ENCODE measurements around the gene C9orf50.
A peak's percentile ranks its signal among the peaks of the same experiment; 100 is the strongest.

The C9orf50 gene

GRCh38 chr9:129572517-129572916, 48.4 kb downstream of the C9orf50 start:
- H3K9me3 ChIP-seq (ENCODE audit: severe bottlenecking), result peaks cover 10% of the 10 kb centered on the region
- no peak for DNase-seq
- no peak overlapping the region for H3K4me3 ChIP-seq (ENCODE audit: low read depth, low read length)
- H3K36me3 ChIP-seq, result no peaks in the 10 kb centered on the region
- no peak for TF ChIP-seq CTCF (IDR thresholded peaks at IDR 0.05; ENCODE audit: low read depth, low read length)
- H3K27me3 ChIP-seq (ENCODE audit: insufficient read depth, low read depth, severe bottlenecking), result no peaks in the 10 kb centered on the region
- H3K27ac ChIP-seq, result no peak overlapping the region

- Histone ChIP-seq H3K27ac (no peak overlapping the region), H3K27me3 (ENCODE audit: insufficient read depth, low read depth, severe bottlenecking) (no peaks in the 10 kb centered on the region), H3K9me3 (ENCODE audit: severe bottlenecking) (peaks cover 10% of the 10 kb centered on the region), H3K4me3 (ENCODE audit: low read depth, low read length) (no peak overlapping the region), H3K36me3 (no peaks in the 10 kb centered on the region)
- no peak for DNase-seq
- no peak for TF ChIP-seq CTCF (IDR thresholded peaks at IDR 0.05; ENCODE audit: low read depth, low read length)
Measured at GRCh38 chr9:129572052-129572425, 48.9 kb downstream of the C9orf50 start.

- H3K27ac ChIP-seq, result no peak overlapping the region
Measured at GRCh38 chr9:129571298-129572051, 49.4 kb downstream of the C9orf50 start.

GRCh38 chr9:129570450-129571297, 50.2 kb downstream of the C9orf50 start:
- Histone ChIP-seq H3K36me3 (no peaks in the 10 kb centered on the region), H3K27ac (no peak overlapping the region; the same call in 1 of the 2 replicates), H3K4me3 (ENCODE audit: low read depth, low read length) (no peak overlapping the region), H3K9me3 (ENCODE audit: severe bottlenecking) (peaks cover 10% of the 10 kb centered on the region), H3K27me3 (ENCODE audit: insufficient read depth, low read depth, severe bottlenecking) (no peaks in the 10 kb centered on the region)
- TF ChIP-seq CTCF (IDR thresholded peaks at IDR 0.05; ENCODE audit: low read depth, low read length), result no peak
- DNase-seq, result no peak

More at GRCh38 chr9:129571298-129572051, 49.4 kb downstream of the C9orf50 start:
- no peak for TF ChIP-seq CTCF (IDR thresholded peaks at IDR 0.05; ENCODE audit: low read depth, low read length)
- no peak for DNase-seq
- Histone ChIP-seq H3K27me3 (ENCODE audit: insufficient read depth, low read depth, severe bottlenecking) (no peaks in the 10 kb centered on the region), H3K4me3 (ENCODE audit: low read depth, low read length) (no peak overlapping the region), H3K36me3 (no peaks in the 10 kb centered on the region), H3K9me3 (ENCODE audit: severe bottlenecking) (peaks cover 10% of the 10 kb centered on the region)

- peak; percentile 82 for DNase-seq
- peak; percentile 86 for TF ChIP-seq CTCF (IDR thresholded peaks at IDR 0.05; ENCODE audit: low read depth, low read length)
- H3K4me3 ChIP-seq (ENCODE audit: low read depth, low read length), result peak overlapping the region; percentile 41
- no peaks in the 10 kb centered on the region for H3K36me3 ChIP-seq
- peaks cover 14% of the 10 kb centered on the region for H3K9me3 ChIP-seq (ENCODE audit: severe bottlenecking)
- no peak overlapping the region; the same call in 1 of the 2 replicates for H3K27ac ChIP-seq
- H3K27me3 ChIP-seq (ENCODE audit: insufficient read depth, low read depth, severe bottlenecking), result no peaks in the 10 kb centered on the region
Measured at GRCh38 chr9:129569502-129570449, 51.1 kb downstream of the C9orf50 start.

Measured in WERI-Rb-1 (cell line).